Mesenteric fat pad (tissue), 1 donor: ENCODE results near the gene GTF2A1. TPM values are rescaled to one million over a fixed set of nuclear protein-coding genes. Genes with fewer than 3 reads are reported as not detected.

ENCODE experiments used
- DNase-seq: peaks from one replicate; pipeline ENCODE4 v3.0.0-alpha.2; 2020; ENCODE audit warnings: low spot score
- total RNA-seq: library from RNA; stranded (reverse); fragmentation: NEBNext Ultra II Directional; extraction: Animal tissue kit (Norgen Biotek cat#: 25700); gene quantifications from one replicate; pipeline ENCODE4 v1.2.1, GENCODE V29; 2021
- donor health status: DM: yes; HTN: yes; CAD: no.

The GTF2A1 gene
- total RNA-seq, 1 donor from 2014 or later: 24.7 TPM

DNA sequence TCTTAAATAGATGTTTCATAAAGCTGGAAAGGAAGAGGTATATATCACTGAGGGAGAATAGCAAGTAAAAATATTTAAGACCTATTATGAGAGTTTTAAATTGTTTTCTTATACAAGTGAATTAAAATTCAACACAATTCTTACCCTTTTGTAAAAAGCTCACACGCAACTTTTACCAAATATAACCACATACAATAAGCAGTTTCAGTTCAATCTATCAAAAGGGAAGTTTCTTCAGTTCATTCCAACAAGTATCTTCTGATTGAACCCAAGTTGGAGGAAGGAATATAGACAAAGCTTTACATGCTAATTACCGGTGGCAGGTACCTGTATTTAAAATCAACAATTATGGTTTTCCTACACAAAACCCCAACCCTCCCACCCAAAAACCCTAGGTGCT, 41.1 kb downstream of the GTF2A1 start:
- DNase-seq: no peak

DNA sequence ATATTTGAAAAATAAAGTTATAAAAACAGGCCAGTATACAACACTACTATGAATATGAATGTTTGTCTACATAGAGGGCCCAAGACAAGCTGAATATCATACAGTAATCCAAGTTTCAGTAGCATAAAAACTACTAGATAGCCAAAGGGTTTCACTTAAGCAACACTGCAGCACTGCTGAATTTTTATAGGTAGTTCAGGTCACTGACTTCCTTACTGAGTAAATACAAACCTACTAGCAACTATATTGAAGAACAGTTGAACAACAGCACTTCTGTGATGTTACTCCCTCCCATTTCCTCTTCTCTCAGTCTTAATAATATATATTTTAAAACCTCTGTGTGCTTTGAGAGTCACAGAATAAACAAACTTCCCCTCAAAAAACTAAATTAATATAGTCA, 42.7 kb downstream of the GTF2A1 start:
- DNase-seq: no peak

DNA sequence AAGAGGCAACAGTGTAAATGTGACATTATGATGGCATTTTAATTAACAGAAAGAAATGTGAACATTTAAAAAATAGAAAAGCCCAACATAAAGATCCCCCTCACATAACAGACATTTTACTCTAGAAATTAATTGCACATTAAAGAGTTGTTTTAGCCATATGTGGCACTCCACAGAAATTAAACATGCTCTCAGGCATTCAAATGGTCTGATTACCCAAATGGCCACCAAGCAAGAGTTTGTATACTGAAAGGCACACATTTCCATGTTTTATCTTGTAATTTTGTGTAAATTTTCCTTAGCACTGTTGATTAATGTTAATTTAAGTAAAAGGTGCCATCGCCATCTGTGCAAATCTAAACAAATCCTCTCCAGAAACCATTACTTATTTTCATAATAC, 43.5 kb downstream of the GTF2A1 start:
- no peak for DNase-seq

DNA sequence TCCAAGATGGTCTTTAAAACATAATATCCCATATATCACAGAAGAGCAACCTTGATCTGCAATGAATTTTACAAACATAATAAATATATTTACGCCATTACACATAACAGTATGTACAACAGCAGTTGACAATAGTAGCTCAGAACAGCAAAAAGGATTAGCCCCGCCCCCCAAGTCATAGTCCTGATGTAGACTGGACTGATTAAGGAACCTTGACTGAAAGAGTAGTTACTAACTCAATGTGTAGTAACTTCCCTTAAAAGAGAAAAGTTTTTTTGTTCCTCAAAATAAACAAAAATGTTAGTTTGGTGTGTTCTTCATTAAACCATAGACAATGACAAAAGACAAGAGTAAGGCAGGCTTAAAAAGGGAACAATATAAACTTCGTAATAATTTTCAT, 44.5 kb downstream of the GTF2A1 start:
- DNase-seq: no peak

DNA sequence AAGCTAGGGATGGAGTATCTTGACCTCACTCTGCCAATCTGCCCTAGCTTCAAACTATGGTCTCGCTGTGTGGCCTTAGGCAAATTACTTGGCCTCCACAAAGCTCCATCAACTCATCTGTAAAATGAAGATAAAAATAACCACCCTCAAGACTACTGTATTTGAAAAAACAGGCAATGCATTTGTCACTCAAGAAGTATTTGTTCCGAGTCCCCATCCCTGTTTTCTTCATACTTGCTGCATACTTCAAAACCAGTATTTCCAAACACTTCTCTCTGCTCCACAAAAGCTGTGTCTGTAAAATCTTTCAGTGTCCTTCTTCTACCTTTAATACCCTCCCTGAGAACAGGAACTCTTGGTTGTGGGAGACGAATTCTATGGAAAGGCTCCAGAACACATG, 47.9 kb downstream of the GTF2A1 start:
- DNase-seq: no peak

DNA sequence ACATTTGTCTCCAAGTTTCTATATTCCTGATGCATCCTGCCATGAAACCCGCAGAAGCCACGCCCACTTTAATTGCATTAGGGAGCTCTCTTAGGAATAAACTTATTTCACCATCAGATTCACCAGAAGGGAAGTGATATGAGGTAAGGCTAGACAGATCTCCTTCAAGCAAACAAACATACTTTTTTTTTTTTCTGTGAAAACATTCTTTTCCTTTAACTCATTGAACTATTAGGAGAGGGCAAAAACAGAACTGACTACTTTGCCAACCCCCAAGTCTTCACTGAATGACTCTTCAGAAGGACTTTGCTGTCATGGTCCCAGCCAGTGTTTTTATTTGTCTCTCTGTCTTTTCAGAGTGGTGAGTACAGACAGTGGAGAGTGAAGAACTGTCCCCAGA, 48.4 kb downstream of the GTF2A1 start:
- DNase-seq: no peak

DNA sequence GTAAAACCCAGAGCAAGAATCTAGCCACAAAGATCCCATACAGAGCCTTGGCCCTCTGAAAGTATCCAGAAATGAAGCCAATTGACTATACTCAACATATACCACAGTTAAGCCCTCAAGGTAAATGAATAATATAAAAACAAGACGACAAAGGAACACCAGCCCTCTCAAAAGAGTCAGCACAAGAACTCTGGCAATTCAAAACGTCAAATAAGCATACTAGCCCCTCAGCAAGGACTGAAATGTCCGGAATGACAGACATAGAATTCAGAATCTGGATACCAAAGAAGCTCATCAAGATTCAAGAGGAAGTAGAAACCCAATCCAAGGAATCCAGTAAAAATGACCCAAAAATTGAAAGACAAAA, 49.9 kb downstream of the GTF2A1 start:
- DNase-seq: no peak

DNA sequence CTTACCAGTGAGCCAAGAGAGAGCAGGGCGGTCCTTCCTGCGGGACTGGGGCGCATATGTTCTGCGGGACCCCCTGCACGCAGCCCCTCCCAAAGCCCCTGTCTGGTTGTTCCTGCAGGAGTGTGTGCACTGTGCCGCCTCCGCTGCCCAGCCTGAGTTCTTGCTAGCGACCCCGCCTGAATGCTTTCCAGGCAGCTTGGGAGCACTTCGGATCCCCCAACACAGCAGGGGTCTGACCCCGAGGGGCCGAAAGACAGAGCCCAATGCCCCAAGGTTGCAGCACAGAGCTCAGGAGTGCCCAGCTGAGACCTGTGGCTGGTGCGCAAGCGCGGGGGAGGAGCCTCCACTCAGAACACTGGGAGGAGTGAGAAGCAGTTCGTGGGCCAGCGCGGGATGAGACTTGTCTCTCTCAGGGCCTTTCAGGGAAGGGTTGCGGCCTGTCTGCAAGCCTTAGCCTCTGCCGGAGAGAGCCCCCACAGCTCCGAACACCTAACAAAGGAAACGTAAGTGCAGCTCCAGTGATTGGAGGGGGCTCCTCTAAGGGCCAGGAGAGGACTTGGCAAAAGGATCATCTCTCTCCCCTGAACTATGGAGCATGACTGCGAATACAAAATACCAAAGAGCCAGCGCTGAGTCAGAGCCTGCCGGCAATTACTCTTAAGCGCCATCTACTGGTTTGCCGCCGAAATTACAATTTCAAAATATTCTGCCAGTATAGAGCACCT, 50.5 kb downstream of the GTF2A1 start:
- DNase-seq: peak; percentile 95

DNA sequence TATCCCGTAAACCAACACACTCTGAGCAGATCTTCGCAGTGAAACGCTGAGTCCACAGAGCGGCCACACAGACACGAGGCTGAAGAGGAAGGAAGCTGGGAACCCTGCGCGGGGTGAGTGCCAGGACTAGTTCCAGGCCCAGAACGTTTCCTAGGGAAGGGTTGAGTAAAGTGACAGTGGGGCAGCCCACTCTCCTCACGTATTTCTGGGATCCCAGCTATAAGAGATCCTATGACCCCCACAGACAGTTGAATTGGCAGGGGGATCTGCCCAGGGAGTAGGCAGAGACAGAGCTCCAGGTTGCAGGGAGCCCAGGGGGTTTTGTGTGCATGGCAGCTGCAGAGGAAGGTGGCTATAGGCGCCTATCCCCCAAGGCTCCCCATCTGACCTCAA, 51.1 kb downstream of the GTF2A1 start:
- DNase-seq: no peak

DNA sequence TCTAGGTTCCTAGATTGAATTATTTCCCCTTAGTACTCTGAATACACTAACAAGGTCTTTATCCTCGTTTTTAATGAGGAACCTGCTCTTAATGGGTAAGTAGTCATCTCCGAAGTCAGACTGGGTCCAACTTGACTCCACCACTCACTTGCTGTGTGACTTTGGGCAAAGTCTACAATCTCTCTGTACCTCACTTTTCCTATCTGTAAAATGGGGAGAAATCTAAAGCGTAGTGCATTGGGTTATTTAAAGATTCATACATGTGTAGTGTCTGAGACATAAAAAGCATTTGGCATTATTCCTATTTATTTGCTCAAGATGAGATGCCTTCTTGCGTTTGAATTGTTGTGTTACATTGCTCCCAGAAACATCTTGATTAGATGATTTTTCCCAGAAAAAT, 51.5 kb downstream of the GTF2A1 start:
- no peak for DNase-seq

DNA sequence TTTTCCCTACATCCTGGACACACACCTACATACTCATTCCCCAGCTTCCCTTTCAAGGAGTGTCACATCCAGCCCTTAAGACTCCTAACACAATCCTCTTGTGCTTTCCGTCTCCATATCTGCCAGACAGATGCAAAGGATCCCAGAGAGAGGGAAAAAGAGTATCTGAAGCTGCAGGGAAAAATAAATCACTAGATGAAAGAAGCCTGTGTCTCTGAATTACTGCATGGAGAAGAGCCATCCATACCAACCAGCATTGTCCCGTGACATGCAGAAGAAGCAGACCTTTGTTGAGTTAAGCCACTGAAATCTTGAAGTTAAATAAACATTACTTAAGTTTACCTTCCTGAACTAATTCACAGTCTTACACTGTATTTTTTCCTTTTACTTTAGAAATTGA, 54.6 kb downstream of the GTF2A1 start:
- DNase-seq: no peak

DNA sequence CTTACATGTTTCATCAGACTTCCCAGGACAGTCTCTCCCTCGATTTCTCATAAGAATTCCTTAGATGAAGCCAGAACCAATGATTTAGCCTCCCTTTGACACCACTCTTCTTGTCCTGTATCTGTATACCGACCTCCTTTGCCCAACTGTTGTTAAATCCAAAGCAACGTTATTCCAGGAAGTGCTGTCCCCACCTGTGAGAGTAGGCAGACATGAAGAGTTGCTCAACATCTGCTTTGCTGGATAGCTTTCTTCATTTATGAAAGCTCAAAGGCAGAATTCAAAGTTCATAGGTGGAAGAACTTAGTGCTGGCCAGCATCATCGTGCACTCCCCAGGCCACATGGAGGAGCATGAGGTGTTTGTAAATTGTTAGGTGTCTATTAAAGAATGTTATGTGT, 55.6 kb downstream of the GTF2A1 start:
- no peak for DNase-seq

DNA sequence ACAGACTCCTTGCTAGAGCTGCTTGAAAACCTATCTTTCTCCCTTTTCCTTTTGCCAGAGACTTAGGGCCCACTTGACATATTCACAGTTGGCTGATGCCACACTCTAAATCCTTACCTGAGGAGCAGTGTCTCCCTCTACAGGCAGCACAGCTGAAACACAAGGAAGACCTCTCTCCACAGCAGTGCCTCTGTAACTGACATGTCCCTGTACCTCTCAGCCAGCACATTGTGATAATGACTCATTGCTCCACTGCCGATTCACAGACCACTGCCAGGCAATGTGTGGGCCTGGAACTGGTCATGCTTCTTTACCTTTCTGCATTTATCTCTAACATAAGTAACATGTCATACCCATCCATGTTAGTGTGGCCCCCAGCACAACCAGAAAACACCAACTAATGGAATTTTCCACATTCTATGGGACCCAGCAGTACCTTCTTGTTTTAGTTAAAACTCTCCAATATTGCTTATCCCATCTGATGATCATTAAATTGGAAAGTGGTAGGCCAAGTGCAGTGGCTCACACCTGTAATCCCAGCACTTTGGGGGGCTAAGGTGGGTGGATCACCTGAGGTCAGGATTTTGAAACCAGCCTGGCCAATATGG, 56.5 kb downstream of the GTF2A1 start:
- DNase-seq: no peak

DNA sequence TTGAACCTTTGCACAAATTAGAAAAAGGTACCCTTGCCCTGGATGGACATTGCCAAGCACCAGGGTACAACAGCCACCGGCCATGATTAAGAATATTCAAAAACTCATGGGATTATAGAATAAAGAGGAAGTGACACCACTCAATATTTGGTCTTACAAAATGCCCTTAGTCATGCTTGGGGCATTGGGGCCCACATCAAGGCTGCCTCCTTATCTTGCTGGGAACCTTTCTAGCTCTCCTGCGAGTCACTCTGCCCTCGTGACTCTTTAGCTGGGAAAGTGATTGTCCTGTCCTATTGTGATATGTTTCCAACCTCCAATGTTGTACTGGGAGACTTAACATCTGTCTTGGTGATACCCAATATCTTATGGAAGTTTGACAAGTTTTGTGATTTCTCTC, 57.8 kb downstream of the GTF2A1 start:
- DNase-seq: no peak

DNA sequence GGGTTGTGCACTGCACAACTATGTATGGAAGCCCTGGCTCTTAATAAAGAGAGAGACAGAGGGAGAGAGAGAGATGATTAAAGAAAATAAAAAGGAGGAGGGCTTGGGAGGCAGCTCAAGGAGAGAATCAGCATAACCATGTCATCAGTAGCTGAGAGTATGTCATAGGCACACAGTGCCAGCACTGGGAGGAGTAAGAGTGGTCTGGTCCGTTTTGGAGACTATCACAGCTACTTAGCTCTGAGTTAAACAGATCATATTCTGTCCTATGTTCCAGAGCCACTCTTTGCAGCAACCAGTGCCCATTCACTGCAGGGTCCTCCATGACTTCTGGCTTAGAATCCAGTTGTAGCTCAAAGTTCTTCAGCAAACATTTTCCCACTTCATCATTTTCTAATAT, 59.0 kb downstream of the GTF2A1 start:
- no peak for DNase-seq

DNA sequence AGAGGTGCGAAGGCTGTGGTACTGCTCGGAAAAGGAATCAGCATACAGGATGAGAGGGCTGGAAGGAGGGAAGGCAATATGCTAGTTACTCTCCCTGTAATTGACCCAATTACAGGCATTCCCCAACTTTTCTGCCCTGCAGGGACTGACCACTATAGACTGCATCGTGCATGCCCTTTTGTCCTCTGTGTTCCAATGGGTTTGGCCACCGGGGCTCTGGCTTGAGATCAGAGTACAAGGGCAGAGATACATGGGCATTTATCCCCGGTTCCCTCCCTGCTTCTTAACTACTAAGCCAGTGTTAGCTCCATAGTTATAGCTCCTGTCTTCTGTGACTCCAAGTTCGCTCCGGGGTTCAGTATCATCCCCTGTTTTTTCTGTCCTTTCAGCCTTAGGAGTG, 59.7 kb downstream of the GTF2A1 start:
- no peak for DNase-seq

DNA sequence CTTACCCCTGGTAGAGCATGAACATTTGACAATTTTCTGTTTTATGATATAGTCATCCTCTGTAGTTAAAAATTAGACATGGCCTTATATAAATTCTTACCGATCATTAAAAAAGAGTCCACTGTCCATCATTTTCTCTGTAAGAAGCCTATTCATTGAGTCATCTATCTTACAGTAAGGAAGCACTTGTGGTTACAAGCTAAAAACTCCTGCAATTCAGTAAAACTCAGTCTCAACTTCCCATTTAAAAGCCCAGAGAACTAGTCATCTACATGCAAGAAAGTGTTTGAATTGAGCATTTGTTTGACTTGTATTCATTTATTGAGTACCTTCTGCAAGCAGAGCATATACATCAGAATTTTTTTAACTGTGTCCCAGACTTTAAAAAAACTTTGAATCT, 63.3 kb downstream of the GTF2A1 start:
- DNase-seq: no peak

DNA sequence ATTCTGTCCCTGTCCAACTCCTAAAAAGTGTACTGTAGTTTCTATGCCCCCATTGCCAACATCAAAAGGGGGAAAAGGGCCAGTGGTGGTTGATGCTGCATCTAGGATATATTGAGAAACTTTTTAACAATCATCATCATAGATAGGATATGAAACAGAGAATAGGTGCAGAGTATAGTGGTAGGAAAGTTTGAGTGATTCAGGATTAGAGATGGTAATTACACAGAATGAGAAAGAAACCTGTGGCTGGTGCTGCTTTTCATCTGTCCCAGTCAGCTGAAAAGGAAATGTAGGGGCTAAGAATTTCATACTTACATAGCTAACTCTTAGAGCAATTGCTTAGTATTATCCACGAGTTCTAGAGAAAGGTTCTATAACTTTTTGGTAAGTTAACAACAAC, 67.6 kb downstream of the GTF2A1 start:
- DNase-seq: no peak

DNA sequence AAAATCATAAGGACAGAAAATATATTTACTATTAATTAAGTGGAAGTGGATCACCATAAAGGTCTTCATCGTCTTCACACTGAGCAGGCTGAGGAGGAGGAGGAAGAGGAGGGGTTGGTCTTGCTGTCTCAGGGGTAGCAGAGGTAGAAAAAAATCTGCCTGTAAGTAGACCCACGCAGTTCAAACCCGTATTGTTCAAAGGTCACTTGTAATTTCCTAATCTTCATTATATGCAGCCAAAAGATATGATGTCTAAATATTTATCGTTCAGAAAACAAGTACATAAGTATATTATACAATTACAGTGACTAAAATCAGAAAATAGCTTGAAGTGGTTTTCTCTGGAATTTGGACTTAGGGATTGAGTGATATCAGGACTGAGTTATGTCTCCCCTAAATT, 72.1 kb downstream of the GTF2A1 start:
- no peak for DNase-seq

DNA sequence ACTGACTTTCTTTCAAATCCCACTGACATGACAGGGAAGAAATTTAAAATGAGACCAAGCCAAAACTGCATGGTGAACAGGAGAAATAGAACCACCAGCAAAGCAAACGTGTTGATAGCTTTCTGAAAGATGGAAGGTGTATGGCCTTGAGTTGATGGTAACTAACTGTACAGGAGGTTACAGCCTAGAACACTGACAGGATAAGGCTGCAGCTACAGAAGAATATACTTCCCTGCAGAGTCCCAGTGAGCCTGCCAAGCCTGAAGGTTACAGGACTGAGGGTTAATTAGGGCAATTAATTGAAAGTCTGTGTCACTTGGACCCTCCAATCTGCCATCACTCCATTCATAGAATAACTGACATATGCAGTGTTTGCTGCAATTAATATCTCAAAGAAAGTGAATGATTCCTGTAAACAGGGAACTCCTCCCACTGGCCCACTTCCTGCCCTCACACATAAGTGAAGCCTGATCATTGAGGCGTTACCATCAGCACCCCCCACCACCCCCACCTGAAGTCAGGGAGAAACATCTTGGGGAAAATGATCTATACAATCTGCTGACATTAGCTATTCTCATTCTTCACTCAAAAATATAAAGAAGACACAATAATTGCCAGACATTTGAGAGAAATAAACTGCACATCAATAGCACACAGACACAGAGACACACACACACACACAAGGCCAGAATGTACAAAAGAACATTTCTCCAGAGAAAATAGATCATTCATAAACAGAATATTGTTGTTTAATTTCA, 73.4 kb downstream of the GTF2A1 start:
- DNase-seq: no peak

DNA sequence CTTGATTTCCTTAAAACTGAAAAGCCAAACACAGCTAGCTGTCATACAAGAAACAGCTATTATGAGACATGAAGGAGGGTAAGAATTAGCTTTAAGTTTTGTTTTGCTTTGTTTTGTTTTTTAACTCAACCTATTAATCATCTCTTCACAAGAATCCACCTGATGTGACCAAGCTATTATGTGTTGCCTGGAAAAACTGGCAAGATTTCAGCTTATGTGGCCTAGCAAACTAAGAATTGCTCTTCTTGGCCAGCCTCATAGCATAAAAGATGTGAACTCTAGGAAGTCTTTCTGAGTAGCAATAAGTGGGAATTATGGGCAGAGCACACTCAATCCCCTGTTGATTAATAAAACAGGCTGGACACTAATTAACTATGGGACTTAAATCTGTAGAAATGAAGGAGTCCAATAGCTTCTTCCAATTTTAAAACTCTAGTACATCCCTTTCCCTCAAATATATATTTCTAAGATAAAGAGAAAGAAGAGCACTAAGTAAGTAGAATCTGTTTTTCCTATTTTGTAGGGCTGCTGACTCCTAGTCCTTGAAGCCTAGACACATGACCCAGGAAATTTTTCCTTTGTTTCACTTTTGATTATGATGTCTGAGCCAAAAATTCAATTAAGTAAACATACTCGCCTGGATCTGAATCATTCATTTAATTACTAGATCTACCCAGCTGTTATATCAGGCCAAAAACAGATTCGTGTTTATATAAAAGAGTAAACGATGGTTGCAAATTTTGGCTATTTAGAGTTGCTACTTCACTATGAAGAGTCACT, 75.7 kb downstream of the GTF2A1 start:
- DNase-seq: no peak

DNA sequence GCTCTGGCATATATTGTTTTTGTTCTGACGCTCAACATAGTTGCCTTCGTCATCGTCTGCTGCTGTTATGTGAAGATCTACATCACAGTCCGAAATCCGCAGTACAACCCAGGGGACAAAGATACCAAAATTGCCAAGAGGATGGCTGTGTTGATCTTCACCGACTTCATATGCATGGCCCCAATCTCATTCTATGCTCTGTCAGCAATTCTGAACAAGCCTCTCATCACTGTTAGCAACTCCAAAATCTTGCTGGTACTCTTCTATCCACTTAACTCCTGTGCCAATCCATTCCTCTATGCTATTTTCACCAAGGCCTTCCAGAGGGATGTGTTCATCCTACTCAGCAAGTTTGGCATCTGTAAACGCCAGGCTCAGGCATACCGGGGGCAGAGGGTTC, 77.0 kb downstream of the GTF2A1 start:
- no peak for DNase-seq
